ENCODE measurements around the gene CACNA1A. TPM values are rescaled to one million over a fixed set of nuclear protein-coding genes. Genes with fewer than 3 reads are reported as not detected.
"Not testable (repeated sequence)": the region's sequence is repeated elsewhere in the genome, so short reads cannot be mapped to it uniquely, and the experiment has no call there.

The CACNA1A gene
- total RNA-seq, 1 donor from 2014 or later = 0.44 TPM

DNA sequence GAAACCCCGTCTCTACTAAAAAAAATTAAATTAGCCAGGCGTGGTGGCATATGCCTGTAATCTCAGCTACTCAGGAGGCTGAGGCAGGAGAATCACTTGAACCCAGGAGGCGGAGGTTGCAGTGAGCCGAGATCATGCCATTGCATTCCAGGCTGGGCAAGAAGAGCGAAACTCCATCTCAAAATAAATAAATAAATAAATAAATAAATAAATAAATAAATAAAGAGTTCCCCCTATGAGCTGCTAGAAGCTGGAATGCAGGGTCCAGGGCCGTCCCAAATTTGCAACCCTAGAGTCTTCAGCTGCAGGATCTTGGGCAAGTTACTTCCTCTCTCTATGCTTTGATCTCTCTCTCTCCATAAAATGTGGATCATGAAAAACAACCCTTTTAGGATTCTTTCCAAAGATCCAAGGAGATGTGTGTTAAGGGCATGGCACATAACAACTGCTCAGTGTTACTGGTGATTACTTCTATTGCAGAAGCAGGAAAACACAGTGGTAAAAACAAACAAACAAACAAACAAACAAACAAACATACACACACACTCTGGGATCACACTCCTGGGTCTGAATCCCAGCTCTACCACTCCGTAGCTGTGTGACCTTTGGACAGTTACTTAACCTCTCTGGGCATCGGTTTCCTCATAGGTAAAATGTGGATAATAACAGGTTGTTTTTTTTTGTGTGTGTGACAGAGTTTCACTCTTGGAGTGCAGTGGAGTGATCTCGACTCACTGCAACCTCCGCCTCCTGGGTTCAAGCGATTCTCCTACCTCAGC, 78.8 kb downstream of the CACNA1A start:
- no peak overlapping the region for H3K4me3 ChIP-seq
- H3K9me3 ChIP-seq (replicated peaks) = peaks cover 39% of the 10 kb centered on the region
- no peaks in the 10 kb centered on the region for H3K36me3 ChIP-seq
- H3K27ac ChIP-seq (replicated peaks) = no peak overlapping the region
- H3K4me1 ChIP-seq = no peaks in the 10 kb centered on the region
- peaks cover 7% of the 10 kb centered on the region for H3K27me3 ChIP-seq (ENCODE audit: low read depth)
- TF ChIP-seq, protein P1, sequence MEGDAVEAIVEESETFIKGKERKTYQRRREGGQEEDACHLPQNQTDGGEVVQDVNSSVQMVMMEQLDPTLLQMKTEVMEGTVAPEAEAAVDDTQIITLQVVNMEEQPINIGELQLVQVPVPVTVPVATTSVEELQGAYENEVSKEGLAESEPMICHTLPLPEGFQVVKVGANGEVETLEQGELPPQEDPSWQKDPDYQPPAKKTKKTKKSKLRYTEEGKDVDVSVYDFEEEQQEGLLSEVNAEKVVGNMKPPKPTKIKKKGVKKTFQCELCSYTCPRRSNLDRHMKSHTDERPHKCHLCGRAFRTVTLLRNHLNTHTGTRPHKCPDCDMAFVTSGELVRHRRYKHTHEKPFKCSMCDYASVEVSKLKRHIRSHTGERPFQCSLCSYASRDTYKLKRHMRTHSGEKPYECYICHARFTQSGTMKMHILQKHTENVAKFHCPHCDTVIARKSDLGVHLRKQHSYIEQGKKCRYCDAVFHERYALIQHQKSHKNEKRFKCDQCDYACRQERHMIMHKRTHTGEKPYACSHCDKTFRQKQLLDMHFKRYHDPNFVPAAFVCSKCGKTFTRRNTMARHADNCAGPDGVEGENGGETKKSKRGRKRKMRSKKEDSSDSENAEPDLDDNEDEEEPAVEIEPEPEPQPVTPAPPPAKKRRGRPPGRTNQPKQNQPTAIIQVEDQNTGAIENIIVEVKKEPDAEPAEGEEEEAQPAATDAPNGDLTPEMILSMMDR (IDR thresholded peaks at IDR 0.05; ENCODE audit: borderline replicate concordance) = no peak
- no peak for DNase-seq
- intact Hi-C loops (cut with micrococcal nuclease) = no loop called here

DNA sequence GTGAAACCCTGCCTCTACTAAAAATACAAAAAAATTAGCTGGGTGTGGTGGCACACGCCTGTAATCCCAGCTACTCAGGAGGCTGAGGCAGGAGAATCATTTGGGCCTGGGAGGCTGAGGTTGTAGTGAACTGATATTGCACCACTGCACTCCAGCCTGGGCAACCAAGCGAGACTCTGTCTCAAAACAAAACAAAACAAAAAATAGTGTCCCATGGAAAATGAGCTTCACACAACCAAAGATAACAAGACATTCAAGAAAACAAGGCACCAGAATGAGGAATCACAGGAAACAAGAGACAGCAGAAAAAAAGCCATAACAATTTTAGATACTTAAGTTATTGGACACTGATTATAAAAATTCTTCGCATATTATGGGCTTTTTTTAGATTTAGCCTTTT, 80.4 kb downstream of the CACNA1A start:
- intact Hi-C loops (cut with micrococcal nuclease); H3K27me3 ChIP-seq (ENCODE audit: low read depth); H3K4me1 ChIP-seq; H3K4me3 ChIP-seq; H3K36me3 ChIP-seq; H3K27ac ChIP-seq (replicated peaks); DNase-seq: not testable (repeated sequence)
- H3K9me3 ChIP-seq (replicated peaks) = peaks cover 55% of the 10 kb centered on the region

DNA sequence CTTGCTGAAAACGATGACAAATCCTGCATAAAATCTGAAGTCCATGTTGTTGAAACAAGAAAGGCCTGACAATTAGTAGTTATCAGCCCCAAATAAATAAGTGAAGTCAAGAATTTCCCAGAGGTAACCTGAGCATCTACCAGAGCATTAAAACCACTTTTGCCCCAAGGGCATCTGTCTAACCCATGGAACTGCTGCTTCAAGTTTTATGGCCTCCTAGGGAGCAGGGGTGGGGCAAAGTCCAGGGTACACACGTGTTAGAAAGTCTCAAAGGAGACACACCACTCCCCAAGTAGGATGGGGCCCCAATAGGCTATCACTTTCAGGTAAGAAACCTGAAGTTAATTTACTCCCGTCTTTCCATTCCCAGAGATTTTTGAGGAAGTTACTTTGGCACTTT, 81.1 kb downstream of the CACNA1A start:
- Histone ChIP-seq H3K9me3 (replicated peaks) (peaks cover 63% of the 10 kb centered on the region), H3K36me3 (no peaks in the 10 kb centered on the region), H3K4me3 (no peak overlapping the region), H3K27me3 (ENCODE audit: low read depth) (no peaks in the 10 kb centered on the region), H3K27ac (replicated peaks) (no peak overlapping the region), H3K4me1 (no peaks in the 10 kb centered on the region)
- no peak for DNase-seq
- TF ChIP-seq, protein P1 (IDR thresholded peaks at IDR 0.05; ENCODE audit: borderline replicate concordance) = no peak
- intact Hi-C loops (cut with micrococcal nuclease) = no loop called here

DNA sequence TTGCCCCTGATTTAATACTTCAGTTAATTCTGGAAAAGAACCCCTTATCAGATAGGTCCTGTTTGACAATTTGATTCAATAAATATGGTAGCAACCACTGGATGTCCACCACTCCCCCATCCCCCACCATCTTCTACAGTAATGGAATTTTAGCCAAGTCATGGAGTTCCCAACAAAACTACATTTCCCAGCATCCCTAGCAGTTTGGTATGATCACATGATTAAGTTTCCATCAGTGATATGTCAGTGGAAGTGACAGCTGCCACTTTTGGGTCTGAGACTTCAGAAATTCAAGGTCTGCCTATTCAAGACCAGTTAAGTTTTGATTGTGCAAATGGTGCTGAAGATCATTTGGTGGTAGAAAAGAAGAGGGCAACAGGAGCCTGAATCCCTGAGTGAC, 85.5 kb downstream of the CACNA1A start:
- peaks cover 52% of the 10 kb centered on the region for H3K9me3 ChIP-seq (replicated peaks)
- H3K4me3 ChIP-seq = no peak overlapping the region
- TF ChIP-seq, protein P1 (IDR thresholded peaks at IDR 0.05; ENCODE audit: borderline replicate concordance) = no peak
- H3K27ac ChIP-seq (replicated peaks) = no peak overlapping the region
- H3K4me1 ChIP-seq = no peaks in the 10 kb centered on the region
- no peaks in the 10 kb centered on the region for H3K27me3 ChIP-seq (ENCODE audit: low read depth)
- H3K36me3 ChIP-seq = no peaks in the 10 kb centered on the region
- no peak for DNase-seq
- intact Hi-C loops (cut with micrococcal nuclease) = no loop called here

GRCh38 chr19:13417054-13417453, 89.2 kb downstream of the CACNA1A start:
- DNase-seq = peak; percentile 18
- TF ChIP-seq, protein P1 (IDR thresholded peaks at IDR 0.05; ENCODE audit: borderline replicate concordance) = no peak
- intact Hi-C loops (cut with micrococcal nuclease) = no loop called here

DNA sequence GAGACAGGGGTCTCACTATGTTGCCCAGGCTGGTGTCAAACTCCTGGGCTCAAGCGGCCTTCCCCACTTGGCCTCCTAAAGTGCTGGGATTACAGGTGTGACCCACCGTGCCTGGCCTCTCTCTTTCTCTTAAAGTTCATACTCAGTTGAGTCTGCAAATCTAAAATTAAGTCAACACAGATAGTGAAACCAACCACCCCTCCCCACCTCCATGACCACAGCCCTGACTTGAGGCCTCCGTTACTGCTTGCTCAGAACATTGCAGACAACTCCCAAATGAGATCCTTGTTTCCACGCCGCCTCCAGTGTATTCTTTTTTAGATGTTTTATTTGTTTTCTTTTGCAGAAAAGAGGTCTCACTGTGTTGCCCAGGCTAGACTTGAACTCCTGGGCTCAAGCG, 94.4 kb downstream of the CACNA1A start:
- no peaks in the 10 kb centered on the region for H3K9me3 ChIP-seq (replicated peaks)
- TF ChIP-seq, protein P1 (IDR thresholded peaks at IDR 0.05; ENCODE audit: borderline replicate concordance) = no peak
- H3K27me3 ChIP-seq (ENCODE audit: low read depth) = peaks cover 4% of the 10 kb centered on the region
- no peak for DNase-seq
- no peaks in the 10 kb centered on the region for H3K36me3 ChIP-seq
- H3K4me3 ChIP-seq = no peak overlapping the region
- intact Hi-C loops (cut with micrococcal nuclease) = no loop called here
- H3K4me1 ChIP-seq = no peaks in the 10 kb centered on the region
- H3K27ac ChIP-seq (replicated peaks) = no peak overlapping the region

More at GRCh38 chr19:13417054-13417453, 89.2 kb downstream of the CACNA1A start:
- Histone ChIP-seq H3K9me3 (replicated peaks) (peaks cover 19% of the 10 kb centered on the region), H3K36me3 (no peaks in the 10 kb centered on the region), H3K4me3 (no peak overlapping the region), H3K27ac (replicated peaks) (no peak overlapping the region), H3K27me3 (ENCODE audit: low read depth) (peaks cover 4% of the 10 kb centered on the region), H3K4me1 (no peaks in the 10 kb centered on the region)

All from left ventricle myocardium inferior (tissue), 1 donor.